NCI-H2107 treated with DMSO at 0.1 percent for 48 hours (cell line): ENCODE results near the gene PEDS1.
"Not testable (repeated sequence)": the region's sequence is repeated elsewhere in the genome, so short reads cannot be mapped to it uniquely, and the experiment has no call there.

Experiments
- DNase-seq: peaks from one replicate; lab custom pipeline; 2025; ENCODE audit not compliant: unreplicated experiment; lab: John Stamatoyannopoulos, UW

The PEDS1 gene

GRCh38 chr20:50153500-50154377 is at the start of gene PEDS1:
PEDS1 (minus strand) TSS chr20:50153723; CDS start chr20:50153637, 86 bp downstream.
- DNase-seq: peak; percentile 50

- DNase-seq: no peak
Observed at GRCh38 chr20:50202677-50203076, 49.2 kb upstream of the PEDS1 start.

- DNase-seq: not testable (repeated sequence)
Observed at GRCh38 chr20:50201710-50202109, 48.2 kb upstream of the PEDS1 start.

- no peak for DNase-seq
Observed at GRCh38 chr20:50200482-50201104, 47.1 kb upstream of the PEDS1 start.

GRCh38 chr20:50199703-50200102 is 46.2 kb upstream of the PEDS1 start:
- DNase-seq: no peak

- DNase-seq: no peak
Observed at GRCh38 chr20:50198716-50199115, 45.2 kb upstream of the PEDS1 start.

- DNase-seq: no peak
Observed at GRCh38 chr20:50198180-50198666, 44.7 kb upstream of the PEDS1 start.

- DNase-seq: no peak
Observed at GRCh38 chr20:50197463-50198179, 44.1 kb upstream of the PEDS1 start.

- DNase-seq: no peak
Observed at GRCh38 chr20:50196896-50197295, 43.4 kb upstream of the PEDS1 start.

- no peak for DNase-seq
Observed at GRCh38 chr20:50196248-50196647, 42.7 kb upstream of the PEDS1 start.

GRCh38 chr20:50195524-50196120 is 42.1 kb upstream of the PEDS1 start:
- DNase-seq: no peak

GRCh38 chr20:50194831-50195523 is 41.5 kb upstream of the PEDS1 start:
- no peak for DNase-seq

GRCh38 chr20:50194422-50194830 is 40.9 kb upstream of the PEDS1 start:
- DNase-seq: no peak

- no peak for DNase-seq
Observed at GRCh38 chr20:50193836-50194421, 40.4 kb upstream of the PEDS1 start.

- DNase-seq: no peak
Observed at GRCh38 chr20:50193199-50193835, 39.8 kb upstream of the PEDS1 start.

- peak; percentile 89 for DNase-seq
Observed at GRCh38 chr20:50192364-50193198, 39.1 kb upstream of the PEDS1 start.

- no peak for DNase-seq
Observed at GRCh38 chr20:50191544-50192363, 38.2 kb upstream of the PEDS1 start.

- no peak for DNase-seq
Observed at GRCh38 chr20:50191065-50191543, 37.6 kb upstream of the PEDS1 start.
